MM.1S (cell line): ENCODE measurements around the gene SDK1.

Experiments used
- CTCF ChIP-seq: fragments of 300-600 bp; sonication (generic); IDR thresholded peaks from 2 replicates; pipeline ENCODE4 v1.5.1; 2016; ENCODE audit warnings: antibody characterized with exemption, low read length, mixed read lengths
- EZH2 ChIP-seq: fragments of 300-600 bp; sonication (generic); optimal IDR thresholded peaks from 2 replicates; pipeline ENCODE3; 2017; ENCODE audit warnings: low read depth, mild to moderate bottlenecking, antibody characterized with exemption, low read length, mixed read lengths
- EZH2phosphoT487 ChIP-seq: fragments of 300-600 bp; sonication (generic); IDR thresholded peaks from 2 replicates; pipeline ENCODE4 v1.6.1; 2018; ENCODE audit warnings: antibody characterized with exemption, low read length

GRCh38 chr7:4177001-4177400 is 875.9 kb downstream of the SDK1 start:
- TF ChIP-seq EZH2phosphoT487, result no peak
- TF ChIP-seq CTCF, result no peak
- TF ChIP-seq EZH2, result no peak
